DMS 273 (cell line): ENCODE results near the gene PHACTR3.

Experiments
- DNase-seq: peaks from one replicate; lab custom pipeline; 2025; ENCODE audit not compliant: unreplicated experiment; lab: John Stamatoyannopoulos, UW

Gene PHACTR3

DNA sequence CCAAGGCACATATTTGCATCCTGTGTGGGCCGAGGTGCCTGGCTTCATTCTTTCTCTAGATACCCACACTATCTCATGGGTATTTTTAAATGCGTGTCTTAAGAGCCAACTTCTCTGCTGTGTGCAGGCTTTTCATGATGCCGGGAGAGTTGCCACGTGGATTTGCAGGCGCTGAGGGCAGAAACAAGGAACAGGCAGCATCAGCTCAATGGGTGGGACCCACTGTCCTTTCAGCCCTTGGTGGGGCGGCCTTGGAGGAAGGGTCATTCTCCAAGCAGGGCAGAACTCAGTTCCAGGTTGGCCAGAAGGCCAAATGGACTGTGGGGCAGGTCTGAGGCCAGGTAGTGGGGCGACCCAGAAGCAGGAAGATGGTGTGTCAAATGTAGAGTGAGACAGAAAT, 84.7 kb downstream of the PHACTR3 start:
- no peak for DNase-seq

DNA sequence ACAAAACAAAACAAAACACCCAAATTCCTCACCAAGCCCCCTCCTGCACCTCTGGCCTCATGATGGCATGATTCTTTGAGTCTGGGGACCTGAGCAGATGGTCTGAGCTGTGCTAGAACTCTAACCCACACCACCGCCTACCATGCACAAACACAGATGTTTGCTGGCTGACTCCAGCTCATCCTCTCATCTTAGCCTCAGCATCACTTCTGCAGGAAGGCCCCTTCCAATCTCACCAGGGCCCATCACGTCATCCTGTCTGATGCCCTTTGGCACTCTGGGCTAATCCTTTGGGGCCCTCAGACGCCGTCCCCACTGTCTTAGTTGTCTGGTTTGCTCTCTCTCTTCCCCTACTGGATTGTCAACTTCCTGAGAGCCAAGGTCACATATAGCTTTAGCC, 85.8 kb downstream of the PHACTR3 start:
- no peak for DNase-seq

DNA sequence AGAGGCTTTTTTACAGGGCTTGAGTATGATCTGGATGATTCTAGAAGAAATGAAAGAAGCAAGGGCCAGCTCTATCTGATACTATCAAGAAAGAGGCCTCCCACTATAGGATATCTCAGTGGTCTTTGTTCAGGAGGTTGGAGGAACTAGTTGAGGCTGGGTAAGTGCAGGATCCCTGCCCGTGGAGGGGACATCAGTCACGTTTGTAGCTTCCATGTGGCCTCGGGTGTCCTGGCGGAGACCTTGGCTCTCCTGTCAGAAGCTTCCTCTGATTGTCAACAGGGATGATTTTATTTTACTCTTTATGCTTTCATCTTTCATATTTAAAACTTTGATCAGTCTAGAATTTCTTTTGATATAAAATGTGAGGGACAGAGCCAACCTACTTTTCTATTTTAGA, 86.6 kb downstream of the PHACTR3 start:
- DNase-seq: no peak

DNA sequence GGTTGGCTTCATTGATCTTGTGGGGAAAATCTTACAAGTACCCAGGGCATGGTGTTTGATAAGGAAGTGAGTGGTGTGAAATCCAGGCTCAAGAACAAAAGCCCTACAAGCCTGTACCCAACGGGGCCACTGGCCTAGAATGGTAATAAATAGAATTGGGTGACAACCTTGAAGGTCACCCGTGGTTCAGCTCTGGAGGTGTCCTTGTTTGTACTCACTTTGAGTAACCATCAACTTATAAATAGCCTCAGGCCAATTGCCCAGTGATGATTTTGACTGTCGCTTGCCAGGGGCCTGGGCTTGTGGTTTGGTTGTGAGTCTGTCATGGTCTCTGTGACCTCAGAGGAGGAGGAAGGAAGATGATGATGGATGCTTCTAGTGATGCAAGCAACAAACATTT, 87.8 kb downstream of the PHACTR3 start:
- no peak for DNase-seq

DNA sequence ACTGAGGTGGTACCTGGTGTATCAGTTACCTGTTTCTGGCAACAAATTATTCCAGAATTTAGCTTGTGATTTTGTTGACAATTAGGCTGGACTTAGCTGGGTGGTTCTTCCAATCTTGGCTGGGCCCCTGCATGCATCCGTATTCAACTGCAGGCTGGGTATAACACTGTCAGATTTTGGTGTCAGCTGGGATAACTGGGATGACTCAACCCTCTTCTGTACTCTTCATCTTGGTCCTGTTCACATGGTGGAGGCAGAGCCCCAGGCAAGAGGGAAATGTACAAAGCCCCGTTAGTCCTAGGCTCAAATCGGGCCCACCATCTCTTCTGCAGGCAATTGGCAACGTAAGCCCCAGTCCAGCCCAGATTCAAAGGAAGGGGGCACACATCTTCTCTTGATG, 89.2 kb downstream of the PHACTR3 start:
- no peak for DNase-seq

DNA sequence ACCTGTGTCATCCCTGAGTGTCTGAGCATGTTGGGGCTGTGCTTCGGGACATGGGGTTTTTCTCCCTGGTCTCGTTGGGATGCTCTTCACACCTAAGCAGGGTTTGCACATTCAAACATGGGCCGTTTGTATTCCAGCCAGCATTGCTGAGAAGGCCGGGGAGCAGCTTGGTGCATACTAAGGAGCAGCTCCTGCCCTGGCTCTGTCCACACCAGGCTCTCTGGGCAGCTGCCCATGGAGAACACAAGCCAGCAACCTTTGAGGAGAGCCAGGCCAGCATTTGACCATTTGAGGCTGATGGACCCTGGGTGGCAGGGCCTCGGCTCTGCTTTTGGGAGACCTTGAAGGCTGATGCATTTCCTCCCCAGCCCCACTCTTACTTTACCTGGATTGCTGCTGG, 92.1 kb downstream of the PHACTR3 start:
- no peak for DNase-seq

DNA sequence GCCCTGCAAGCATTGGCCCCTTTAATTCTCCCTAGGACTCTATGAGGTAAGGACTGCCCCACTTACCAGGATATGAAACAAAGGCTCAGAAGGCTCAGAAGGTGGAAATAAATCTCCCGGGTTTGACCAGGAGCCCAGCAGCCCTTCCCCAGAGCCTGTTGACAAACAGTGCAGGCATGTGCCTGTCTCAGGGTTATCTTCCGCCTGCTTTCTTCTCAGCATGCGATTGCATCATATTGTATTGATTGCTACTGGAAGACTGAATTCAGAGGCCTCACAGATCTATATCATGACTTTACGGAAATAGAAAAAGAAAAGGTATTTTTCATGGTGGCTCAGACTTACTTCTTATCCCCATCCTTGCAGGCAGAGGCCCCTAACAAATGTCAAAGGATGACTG, 92.7 kb downstream of the PHACTR3 start:
- no peak for DNase-seq

DNA sequence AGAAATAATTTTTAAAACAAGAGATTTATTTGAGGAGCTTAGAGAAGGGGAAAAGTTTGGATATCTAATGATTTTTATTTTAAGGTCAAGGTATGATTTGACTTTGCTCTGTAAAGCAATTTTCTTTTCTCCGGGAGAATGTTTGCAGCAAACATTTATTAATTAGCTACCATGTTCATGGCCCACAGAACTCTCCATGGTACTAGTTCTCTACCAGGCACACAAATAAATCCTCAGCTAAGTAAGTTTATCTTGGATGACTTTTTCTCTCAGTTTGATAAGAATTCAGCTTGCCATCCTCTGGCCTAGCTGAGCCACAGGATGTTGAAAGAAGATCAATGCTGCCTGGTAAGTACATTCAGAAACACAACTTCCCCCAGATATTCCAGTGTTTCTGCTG, 94.3 kb downstream of the PHACTR3 start:
- no peak for DNase-seq

DNA sequence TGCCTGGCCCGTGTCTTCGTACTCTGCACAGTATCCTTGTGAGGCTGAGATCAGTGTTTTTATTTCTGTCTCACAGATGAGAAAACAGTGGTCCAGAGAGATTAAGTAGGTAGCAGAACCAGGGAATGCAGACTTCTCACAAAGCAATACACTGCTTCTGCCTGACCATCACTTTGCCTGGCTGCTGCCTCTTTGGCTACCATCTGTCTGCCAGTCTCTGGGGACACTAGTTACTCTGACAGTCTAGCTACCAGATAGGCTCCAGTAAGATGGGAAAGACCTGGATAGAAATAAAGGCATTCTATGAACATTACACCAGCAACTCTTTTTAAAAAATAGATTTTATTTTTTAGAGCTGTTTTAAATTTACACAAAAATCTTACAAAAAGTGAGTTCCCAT, 96.9 kb downstream of the PHACTR3 start:
- peak; percentile 77 for DNase-seq

DNA sequence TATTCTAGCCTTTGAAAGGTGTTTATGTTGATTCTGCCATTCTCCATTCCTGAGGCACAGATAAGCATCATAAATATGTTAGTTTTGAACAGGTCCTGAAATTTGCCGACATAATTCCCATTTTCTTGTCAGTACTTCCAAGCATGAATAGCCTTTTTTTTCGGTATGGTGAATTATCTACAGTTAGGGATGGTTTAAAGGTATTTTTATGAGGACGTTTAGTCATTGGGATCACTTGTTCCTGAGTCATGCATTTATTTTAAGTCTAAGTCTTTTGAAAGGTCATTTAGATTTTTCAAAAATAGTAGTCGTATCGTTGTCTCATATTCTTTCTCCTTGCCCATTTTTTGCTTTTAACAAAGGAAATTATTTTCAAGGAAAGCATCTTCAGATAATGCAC, 98.7 kb downstream of the PHACTR3 start:
- DNase-seq: no peak

DNA sequence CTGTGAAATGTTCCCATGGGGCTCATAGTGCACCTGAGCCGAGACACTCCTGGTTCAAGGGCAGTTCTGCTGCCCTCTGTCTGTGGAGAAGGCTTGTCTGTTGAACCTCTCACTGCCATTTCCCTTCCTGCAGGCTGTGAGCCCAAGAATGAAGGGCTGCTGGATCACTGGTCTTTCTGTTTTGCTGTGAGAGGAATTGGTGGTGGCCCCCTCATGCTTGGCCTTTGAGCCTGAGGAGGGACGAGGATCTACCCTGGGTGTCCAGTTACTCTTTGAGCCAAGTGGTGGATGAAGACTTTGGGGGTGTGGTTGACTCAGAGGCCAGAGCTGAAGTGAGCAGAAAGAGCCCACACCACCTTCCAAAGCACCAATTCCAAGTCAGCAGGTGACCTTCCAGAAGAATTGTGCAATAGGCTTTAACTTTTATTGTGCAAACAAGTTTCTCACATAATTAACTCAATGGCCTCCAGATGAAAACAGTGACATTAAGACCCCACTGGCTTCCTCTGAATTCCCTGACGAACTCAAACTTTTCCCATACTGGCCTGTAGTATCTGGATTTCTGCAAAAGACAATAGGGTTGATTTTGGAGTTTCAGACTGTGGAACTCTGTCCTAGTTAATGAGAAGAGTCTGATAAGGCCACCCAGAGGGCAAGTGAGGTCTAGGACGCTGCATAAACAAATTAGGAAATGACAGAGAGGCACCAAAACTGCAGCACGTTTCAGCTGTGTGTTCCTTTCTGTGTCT, 101.5 kb downstream of the PHACTR3 start:
- no peak for DNase-seq

DNA sequence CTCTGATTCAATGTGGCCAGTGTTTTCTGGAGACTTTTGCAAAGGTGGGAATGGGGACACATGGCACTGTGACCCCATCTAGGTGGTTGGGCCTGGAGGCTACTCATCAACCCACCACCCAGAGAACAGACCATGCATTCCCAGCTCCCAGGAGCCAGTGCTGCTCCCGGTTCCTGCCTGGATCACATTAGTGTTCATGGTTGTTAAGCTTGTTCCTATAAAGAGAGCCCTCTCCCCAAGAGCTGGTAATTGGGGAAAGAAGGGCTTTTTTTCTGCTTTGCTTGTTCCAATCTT, 102.0 kb downstream of the PHACTR3 start:
- DNase-seq: no peak

DNA sequence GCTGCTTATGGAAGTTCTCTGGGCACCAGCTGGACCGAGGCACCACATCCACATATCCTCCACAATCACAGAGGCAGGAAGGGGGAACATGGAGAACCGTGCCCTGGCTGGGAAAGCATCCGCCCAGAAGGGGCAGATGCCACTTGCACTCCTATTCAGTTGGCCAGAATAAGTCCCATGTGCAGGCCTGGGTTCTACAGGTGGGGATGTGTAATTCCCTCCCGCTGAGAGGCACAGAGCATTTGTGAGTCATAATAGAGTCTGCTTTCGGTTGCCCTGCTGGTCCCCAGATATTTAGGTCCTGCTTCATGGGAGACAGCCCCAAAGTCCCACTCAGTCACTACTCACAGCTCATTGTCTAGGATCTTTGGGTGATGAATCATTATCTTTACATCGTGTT, 104.0 kb downstream of the PHACTR3 start:
- no peak for DNase-seq

DNA sequence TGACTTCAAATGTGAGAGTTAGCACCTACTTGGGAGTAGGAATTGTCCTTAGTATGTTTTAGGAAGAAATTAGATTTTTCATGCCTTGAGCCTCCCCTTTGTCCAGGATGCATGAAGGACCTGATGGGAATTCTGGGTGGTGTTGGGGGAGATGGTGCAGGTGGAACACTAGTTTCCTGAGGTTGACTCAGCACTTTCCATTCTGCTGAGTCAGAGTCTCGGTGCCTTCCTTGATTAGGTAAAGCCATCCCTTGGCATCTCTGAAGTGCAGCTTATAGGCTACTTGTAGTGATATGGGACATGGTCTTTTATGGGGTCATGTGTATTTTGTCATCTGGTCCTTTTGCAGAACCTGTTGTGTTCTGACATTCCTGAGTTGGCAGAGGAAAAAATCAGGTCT, 105.3 kb downstream of the PHACTR3 start:
- no peak for DNase-seq

DNA sequence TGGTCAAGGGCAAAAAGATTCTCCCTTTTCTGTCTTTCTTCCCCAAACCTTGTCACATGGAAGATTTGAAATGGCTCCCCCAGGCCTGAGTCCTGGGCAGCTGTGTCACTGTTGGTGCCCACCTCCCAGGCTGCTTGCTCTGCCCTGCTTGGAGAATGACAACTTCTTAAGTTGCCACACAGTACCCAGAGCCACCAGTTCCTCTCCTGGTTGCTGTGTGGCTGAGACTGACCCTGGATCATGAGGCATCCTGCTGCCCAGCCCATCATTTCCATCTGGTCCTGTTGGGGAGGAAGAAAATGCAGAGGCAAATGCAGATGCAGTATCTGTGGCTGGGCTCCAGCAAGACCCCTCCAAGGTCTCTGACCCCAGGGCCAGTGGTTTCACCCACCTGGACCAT, 113.7 kb downstream of the PHACTR3 start:
- no peak for DNase-seq

DNA sequence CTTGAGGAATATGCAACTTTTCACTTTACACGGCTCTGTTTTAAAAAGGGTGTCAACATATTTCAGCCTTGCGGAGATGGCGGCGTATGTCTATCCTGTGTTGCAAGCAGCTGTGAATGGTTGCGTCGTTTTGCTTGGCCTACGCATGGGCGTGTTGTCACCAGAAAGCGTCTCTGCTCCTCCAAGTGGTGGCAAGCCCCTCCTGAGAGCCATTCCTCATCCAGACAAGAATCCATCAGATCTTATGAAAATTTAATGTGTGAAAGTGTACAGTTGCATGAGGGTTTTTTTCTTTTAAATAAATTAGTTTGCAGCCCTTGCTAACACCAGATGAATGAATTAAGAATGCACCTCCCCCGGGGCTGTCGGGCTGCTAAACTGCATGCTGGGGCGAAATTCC, 114.4 kb downstream of the PHACTR3 start:
- DNase-seq: no peak

DNA sequence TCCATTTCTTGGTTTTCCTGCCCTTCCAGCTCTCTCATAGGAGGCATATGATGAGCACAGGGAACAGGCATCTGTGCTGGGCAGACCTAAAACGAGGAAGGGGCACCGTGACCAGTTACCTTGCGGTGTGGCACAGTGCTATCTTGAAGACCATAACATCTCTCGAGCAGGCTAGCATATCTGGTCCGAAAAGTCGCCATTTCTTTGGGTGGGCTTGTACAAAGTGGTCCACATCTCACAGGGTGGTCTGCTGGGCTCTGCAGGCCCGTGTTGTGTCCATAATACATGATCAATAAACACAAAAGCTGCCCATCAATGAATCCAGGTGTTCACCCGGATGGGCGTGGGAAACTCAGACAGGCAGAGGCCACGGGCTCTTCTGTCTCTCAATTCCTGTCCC, 115.7 kb downstream of the PHACTR3 start:
- DNase-seq: no peak

DNA sequence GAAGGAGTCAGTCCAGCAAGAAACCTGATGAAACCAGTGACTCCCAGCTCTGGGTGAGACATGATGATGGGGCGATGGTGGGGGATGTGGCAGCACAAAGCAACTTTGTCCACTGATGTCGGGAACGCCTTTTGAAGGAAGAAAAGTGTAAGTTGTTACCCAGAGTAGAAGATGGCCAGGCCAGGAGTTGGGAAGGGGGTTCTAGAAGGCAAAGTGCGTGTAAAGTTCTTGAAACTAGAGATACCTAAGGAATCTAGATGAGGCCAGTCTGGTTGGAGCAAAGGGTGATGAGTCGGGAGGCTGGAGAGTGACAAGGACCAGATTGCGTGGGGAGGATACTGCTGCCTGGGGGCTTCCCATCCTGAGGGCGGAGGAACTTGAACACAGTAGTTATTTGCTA, 117.0 kb downstream of the PHACTR3 start:
- no peak for DNase-seq

DNA sequence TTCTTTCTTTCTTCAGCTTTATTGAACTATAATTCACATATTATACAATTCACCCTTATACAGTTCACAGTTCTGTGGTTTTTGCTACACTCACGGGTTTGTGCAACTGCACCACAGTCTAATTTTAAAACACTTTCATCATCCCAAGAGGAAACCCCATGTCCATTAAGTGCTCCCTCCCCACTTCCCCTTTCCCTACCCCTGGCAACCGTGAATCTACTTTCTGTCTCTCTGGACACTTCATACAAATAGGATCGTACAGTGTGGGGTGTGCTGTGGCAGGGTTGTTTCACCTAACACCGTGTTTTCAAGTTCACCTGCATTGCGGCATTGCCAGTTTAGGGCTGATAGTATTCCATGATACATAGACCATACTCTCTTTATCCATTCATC, 118.8 kb downstream of the PHACTR3 start:
- no peak for DNase-seq

DNA sequence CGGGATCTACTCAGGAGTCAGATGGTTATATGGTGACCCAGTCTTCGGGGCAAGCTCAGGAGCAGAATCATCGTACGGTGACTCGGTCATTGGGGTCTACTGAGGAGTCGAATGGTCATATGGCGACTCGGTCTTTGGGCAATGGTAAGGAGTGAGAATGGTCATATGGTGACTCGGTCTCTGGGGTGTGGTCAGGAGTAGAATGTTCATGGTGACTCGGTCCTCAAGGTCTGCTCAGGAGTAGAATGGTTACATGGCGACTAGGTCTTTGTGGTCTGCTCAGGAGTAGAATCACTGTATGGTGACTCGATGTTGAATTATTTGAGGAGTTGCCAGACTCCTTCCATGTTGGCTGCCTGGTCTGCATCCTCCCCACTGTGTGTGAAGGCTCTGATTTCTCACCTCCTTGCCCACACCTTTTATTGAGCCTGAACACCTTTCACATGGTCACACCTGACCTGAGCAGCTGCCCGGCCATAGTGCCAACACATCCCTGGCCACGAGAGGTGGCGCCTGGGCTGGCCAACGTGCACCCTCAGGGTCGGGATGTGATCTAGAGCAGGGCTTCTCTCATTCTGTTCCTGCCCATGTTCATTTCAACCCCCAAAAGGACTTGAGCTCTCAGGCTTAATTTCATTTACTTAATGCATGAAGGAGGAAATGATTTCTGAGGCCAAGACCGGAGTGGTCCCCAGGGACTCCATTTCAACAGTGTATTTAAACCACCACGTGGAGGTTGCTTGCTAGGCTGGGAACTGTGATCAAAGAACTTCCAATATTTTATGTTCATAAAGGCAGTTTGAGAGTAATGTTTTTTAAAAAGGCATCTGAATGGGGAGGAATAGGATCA, 119.5 kb downstream of the PHACTR3 start:
- peak; percentile 14 for DNase-seq

DNA sequence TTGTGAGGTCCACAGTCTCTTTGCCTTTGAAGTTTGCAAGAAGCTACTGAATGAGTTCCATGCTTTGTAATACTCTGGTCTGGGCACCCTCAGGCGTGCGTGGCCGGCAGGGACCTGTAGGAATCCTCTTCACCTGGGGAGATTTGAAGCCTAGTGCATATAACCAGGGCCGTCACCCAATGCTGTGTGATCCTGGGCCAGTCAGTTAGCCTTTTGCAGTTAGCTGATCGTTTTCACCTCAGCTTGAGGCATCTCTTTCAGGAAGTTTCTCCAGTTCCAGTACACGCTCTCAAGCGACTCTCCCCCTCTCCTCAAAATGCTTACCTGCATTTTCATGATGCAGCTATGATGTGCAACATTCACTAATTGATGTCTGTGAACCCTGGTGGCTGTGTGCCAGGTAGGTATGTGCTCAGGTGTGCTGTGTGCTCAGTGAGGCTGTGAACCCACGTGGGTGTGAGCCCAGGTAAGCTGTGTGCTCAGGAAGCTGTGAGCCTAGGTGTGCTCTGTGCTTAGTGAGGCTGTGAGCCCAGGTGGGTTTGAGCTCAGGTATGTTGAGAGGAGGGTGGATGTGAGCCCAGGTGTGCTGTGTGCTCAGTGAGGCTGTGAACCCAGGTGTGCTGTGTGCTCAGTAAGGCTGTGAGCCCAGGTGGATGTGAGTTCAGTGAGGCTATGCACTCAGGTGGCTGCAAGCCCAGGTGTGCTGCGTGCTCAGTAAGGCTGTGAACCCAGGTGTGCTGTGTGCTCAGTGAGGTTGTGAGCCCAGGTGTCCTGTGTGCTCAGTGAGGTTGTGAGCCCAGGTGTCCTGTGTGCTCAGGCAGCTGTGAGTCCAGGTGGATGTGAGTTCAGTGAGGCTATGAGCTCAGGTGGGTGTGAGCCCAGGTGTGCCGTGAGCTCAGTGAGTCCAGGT, 120.4 kb downstream of the PHACTR3 start:
- no peak for DNase-seq
